OCI-M1 (cell line): ENCODE data around the gene TMEM41B.
"Not testable (repeated sequence)": the region's sequence is repeated elsewhere in the genome, so short reads cannot be mapped to it uniquely, and the experiment has no call there.

ENCODE experiments used
- DNase-seq: peaks from one replicate; lab custom pipeline; 2025; lab: John Stamatoyannopoulos, UW

Gene TMEM41B

DNA sequence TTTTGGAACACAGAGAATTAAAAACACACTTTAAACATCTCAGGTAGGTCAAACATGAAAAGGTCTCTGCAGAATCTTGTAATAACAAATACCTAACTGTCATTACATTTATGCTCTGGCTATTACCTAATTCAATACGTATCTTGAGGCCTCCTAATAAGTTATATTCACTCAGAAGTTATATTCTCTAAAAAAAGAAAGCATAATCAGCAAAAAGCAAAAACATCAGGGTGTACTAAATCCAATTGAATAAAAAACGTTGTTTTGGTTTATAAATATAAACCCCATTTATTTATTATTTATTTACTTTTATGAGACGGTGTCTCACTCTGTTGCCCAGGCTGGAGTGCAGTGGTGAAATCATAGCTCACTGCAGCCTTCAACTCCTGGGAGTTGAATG, 10.2 kb downstream of the TMEM41B start:
- no peak for DNase-seq

DNA sequence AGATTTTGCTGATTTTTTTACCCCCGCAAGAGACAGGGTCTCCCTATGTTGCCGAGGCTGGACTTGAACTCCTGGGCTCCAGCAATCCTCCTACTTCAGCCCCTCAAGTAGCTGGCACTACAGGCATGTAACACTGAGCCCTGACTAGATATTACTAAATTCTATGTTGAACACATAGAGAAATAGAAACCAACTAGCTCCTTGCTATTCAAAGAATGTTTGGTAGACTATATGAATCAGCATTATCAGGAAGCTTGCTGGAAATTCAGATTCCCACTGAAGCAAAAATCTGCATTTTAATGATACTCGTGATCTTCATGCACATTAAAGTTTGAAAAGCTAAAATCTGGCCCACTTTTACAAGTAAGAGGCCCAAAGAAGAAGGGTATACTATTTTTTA, 11.9 kb downstream of the TMEM41B start:
- DNase-seq: no peak

DNA sequence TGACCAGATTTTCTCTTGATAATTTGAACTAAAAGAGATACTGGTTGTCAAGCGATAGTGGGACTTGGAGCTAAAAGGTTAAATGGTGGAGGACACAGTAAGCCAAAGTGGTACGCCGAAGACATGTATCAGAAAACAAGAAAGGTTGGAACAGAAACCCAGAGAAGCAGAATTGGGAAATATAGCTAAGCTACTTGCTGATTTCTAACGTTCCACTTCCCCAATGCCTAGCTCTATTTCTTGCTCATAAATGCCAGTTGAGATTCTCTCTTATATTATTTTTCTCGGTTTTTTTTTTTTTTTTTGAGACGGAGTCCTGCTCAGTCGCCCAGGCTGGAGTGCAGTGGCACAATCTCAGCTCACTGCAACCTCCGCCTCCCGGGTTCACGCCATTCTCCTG, 12.7 kb downstream of the TMEM41B start:
- no peak for DNase-seq

DNA sequence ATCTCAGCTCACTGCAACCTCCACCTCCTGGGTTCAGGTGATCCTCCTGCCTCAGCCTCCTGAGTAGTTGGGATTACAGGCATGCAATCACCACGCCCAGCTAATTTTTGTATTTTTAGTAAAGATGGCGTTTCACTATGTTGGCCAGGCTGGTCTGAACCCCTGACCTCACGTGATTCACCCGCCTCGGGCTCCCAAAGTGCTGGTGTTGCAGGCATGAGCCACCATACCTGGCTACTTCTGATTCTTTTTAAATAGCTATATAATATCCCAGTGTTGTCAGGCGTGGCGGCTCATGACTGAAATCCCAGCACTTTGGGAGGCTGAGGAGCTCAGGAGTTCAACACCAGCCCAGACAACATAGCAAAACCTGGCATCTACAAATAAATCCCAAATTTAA, 20.7 kb downstream of the TMEM41B start:
- no peak for DNase-seq

DNA sequence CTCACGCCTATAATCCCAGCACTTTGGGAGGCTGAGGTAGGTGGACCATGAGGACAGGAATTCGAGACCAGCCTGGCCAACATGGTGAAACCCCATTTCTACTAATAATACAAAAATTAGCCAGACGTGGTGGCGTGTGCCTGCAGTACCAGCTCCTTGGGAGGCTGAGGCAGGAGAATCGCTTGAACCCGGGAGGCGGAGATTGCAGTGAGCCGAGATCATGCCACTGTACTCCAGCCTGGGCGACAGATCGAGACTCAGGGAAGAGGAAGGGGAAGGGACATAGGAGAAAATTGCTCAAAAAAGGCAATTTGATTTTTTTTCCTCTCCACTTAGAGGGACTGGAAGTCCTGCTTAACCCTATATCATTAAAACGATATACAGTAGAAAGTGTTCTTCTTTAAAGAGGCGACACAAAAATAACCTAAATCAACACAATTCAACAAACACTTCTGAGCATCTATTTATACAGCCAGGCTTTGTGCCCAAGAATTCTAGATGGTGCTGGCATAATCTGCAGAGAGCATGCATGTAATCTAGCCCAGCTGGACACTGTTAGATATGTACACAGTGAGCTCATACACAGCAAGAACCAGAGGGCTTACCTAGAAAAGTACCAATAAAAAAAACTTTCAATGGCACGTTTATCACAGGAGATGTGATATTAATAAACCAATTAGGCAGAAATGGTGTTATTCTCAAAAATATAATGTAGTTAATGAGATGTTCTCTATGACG, 28.4 kb downstream of the TMEM41B start:
- DNase-seq: no peak

DNA sequence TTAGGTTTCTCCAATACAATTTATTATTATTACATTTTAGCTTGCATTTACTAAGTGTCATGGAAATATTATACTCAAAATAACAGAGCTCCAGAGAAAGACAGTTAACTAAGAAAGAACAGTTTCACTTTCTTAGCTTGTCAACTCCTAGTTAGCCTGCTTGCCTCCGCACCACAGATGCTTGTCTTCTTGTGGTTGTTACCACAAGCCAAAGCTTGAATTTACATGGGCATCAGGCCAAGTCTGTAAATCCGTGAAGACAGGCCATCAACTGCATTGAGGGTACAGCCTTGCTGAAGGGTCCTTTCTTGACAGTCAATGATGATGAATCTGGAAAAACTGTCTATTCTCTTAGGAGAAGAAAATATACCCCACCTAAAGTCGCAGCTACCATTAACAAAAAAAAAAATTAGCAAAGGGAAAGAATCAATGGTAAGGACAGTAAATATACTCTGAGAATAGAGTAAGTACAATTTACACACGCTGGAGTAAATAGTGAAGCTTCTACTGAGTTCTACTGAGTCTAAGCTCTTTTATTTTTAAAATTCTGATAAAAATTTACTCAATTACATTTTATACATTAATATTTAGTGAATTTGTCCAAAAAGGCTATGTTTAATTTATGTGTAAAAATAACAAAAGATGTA, 33.6 kb downstream of the TMEM41B start:
- peak; percentile 93 for DNase-seq

DNA sequence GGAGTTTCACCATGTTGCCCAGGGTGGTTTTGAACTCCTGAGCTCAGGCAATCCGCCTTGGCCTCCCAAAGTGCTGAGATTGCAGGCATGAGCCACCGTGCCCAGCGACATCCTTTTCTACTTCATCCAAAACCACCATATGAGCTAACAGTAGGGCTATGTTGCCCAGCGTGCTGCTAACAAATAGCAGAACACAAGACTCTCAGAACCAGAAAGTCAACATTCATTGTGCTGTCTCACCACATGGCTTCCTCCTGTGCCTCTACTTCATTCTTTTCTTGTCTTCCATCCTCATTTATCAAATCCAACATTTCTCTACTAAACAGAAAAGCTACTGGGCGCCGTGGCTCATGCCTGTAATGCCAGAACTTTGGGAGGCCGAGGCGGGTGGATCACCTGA, 37.2 kb downstream of the TMEM41B start:
- no peak for DNase-seq

DNA sequence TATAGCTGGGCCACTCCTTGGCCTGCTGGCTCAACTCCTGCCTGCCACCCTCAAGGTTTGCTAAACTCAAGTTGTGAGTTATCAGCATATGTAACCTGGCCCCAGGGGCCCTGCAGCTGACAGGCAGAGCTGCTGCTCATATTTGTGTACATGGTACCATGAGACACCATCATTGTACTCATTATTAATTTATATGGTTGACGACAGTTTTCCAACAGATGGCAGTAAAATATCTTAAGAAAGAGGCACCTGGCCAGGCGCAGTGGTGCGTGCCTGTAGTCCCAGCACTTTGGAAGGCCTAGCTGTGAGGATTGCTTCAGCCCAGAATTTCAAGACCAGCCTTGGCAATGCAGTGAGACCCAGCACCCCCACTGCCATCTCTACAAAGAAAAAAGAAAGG, 37.8 kb downstream of the TMEM41B start:
- DNase-seq: peak; percentile 39

DNA sequence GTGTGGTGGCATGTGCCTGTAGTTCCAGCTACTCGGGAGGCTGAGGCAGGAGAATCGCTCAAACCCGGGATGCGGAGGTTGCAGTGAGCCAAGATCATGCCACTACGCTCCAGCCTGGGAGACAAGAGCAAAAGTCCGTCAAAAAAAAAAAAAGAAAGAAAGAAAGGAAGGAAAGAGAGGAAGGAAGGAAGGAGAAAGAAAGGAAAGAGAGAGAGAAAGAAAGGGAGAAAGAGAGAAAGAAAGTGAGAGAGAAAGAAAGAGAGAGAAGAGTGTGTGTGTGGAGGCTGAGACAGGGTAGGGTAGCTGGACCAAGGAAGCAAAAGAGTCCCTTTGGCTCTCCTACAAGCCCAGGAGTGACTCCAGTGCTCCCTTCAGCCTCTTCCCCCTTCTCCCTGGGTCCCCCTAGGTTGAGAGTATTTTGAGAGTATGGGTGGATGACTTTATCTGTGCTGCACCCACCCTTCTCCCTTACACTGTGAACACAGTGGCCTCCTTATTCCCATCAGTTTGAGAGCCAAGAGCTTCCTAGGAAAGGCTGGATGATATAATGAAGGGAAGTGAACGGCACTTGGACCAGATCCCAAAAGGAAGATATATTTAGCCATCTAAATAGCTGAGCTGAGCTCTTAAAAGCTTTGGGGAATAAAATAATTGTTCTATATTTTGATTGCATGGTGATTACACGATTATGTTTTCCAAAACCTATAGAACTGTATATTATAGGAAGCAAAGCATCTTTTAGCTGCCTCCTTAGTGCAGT, 39.7 kb downstream of the TMEM41B start:
- no peak for DNase-seq

DNA sequence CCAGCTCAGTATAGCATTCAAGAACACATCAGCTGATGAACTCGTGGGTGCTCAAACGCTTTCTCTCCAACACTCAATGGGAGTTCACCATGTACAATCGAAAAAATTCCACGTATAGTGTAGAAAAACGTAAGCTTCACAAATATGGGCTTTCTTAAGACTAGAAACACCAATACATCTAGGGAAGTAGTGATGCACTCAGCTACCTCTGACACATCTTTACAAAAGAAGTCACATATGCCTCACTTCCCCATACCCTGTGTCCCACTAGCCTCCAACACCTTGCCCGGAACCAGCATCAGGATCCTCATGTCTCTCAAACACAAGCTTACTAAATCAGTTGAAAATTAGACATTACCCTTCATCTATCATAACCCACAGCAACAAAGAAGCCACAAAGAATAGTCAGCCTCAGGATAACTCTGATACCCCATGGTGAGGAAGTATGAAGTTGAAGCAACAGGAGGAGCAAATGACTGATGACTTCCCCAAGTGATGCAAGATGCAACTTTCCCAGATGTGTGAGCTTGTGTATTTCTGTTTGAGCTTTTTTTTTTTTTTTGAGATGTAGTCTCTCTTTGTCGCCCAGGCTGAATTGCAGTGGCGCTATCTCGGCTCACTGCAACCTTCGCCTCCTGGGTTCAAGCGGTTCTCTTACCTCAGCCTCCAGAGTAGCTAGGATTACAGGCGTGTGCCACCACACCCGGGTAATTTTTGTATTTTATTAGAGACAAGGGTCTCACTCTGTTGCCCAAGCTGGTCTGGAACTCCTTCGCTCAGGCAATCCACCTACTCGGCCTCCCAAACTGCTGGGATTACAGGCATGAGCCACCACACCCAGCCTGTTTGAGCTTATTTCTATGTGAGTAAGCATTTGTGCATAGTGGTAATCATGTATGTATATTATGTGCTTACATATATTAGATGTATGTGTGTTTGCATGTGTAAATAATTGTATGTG, 40.7 kb downstream of the TMEM41B start:
- peak; percentile 32 for DNase-seq

DNA sequence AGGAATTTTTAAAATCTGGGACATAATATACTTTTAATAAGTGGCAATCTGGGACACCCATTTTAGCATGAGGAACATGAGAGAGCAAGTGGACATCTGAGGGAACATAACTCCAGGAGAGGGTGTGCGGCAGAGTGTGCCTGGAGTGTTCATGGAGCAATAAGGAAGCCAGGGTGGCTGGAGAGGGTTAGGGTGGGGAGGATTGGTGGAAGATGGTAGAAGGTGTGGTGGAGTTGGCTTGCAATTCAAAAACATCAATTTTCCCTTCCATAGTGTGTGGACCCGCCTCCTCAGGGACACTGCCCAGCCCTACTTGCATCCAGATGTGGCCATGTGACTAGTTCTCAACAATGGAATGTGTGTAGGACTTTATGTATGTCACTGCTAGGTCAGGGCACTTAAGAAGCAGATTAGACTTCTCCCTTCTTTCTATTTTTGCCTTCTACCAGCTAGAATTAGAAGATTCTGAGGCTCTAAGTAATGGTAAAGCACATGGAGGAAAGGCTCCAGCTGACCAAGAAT, 44.8 kb downstream of the TMEM41B start:
- no peak for DNase-seq

DNA sequence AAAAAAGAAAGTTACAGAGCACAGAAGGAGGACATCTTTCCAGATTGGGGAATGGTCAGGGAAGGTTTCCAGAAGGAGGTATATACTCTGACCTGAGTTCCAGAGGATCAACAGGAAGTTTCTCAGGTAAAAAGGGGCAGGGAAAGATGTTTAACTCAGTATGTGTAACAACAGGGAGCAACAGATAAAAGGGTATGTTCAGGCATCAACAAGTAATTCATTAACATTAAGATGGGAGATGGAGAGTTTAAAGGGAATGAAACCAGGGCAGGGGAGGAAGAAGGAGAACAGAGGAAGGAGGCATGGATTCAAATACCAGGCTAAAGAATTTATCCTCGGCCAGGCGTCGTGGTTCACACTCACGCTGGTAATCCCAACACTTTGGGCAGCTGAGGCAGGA, 46.7 kb downstream of the TMEM41B start:
- no peak for DNase-seq

DNA sequence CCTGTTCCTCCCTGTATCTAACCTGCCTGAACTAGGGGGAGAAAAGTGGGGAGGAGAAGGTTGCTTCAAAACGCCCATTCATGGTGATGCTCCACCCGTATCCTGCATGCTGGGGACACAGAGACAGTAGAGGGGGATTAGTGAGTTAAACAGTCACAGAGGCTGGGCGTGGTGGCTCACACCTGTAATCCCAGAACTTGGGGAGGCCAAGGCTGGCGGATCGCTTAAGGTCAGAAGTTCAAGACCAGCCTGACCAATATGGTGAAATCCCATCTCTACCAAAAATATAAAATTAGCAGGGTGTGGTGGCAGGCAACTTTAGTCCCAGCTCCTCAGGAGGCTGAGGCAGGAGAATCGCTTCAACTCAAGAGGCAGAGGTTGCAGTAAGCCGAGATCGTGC, 47.5 kb downstream of the TMEM41B start:
- DNase-seq: no peak

DNA sequence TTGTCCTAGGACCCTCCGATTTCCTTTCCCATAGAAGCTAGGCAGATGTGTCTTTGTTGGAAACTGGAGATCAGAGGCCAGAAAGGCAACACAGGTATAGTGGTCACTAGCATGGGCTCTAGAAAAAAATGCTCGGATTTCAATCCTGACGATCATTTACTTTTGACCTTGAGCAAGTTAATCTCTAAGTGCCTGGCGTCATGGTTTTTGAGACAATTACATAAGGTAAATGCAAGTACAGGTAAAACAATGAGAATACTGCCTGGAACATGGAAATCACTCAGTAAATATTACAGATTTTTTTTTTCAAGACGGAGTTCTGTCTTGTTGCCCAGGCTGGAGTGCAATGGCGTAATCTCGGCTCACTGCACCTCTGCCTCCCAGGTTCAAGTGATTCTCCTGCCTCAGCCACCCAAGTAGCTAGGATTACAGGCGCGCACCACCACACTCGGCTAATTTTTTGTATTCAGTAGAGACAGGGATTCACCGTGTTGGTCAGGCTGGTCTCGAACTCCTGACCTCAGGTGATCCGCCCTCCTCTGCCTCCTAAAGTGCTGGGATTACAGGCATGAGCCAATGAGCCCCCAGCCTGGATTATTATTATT, 48.2 kb downstream of the TMEM41B start:
- no peak for DNase-seq

DNA sequence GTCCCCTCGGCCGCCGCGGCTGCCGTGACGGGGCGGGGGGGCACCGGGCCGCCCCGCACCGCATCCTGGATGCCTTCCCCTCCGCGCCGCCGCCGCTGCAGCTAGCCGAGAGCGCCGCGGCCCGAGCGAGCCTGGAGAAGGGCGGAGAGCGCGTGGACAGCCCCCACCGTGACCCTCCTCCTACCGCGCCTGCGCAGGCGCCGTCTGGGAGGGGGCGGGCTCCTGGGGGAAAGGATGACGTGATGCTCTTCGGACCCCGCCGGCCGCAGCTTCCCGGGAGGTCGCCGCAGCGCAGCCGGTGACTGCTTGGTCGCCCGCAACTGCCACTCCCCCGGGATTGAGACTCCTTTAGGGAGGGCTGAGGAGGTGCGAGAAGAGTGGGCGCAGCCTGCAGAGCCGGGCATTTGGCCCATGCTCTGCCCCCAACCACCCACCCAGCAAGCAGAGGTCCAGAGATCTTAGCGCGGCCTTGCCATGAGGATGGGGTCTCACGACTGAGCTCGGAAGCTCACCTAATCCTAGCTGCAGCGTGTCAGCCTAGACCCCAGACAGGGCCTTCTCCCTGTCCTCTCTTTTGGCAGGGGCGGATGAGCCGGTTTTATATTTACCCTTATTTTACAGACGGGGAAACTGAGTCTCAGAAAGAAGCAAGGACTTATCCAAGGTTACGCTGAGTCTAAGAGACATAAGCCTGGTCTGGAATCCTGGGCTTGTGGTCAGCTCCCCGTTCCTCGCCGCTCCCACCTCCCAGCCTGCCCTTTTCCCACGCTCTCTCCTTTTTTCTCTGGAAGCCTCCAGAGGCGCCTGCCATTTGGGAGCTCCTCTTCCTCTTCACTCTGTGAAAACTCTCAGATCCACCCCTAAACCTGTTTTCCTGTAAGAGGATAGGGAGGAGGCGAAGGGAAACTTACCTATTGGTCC, 48.9 kb downstream of the TMEM41B start, which contains the start of gene DENND5A:
DENND5A (minus strand) TSS at position 140 of the 921 bp plus-strand sequence. CDS start 281 bp downstream, outside the sequence.
- peak; percentile 88 for DNase-seq

DNA sequence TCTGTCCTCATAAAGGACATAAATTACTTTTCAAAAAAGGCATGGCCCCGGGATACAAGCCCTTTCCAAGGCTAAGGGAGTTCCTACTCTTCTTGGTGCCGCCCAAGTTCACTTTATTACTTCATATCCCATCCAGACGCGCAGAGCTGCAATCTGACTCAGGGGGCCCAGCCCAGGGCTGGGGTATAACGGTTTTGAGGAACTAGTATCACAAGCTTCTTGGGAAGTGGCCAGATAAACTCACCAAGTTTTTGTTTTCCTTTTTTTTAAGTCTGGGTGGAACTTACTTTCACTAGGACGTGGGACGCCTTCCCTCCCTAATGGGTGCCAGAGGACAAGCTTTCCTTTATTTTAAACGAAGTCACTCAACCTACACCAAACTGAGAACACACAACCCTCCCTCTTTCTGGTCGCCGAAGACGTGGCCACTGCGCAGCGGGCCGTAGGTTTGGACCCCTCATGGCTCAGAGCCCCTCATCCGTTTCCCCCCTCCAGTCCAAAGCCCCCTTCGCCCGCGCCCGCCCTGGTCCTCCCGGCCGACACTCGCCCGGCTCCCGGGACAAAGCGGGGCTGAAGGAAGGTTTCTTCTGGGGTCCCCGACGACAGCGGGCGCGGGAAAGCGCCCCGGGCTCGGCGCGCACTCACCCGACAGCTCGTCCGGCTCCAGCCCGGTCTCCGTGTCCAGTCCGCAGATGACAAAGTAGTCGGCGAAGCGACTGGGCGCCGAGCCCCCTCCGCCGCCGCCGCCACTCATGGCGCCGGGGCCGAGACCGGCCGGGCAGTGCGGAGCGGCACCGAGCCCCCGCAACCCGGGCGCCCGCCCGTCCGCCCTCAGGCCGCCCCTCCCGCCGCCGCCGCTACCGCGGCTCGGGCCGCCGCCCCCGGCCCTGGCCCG, 49.8 kb downstream of the TMEM41B start:
- peak; percentile 94 for DNase-seq

DNA sequence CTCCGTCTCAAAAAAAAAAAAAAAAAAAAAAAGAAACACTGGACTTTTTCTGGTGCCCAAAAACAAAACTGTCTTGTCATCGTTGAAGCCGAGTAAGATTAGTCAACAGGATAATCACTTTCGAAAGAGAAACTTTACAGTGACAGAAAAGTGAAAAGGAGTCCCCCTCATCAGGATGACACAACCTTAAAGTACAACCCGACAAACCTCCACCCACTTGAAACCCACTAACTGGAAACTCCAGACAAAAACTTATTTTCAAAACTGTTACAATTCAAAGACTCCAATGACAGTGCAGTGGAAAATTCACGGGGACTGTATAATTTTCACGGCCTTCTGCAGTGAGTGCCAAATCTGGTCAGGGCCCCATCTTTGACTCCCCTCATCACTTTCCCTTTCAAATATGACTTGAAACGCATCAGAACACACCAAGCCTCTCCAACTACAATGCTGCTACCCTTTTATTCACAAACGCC, 50.5 kb downstream of the TMEM41B start:
- DNase-seq: peak; percentile 89

DNA sequence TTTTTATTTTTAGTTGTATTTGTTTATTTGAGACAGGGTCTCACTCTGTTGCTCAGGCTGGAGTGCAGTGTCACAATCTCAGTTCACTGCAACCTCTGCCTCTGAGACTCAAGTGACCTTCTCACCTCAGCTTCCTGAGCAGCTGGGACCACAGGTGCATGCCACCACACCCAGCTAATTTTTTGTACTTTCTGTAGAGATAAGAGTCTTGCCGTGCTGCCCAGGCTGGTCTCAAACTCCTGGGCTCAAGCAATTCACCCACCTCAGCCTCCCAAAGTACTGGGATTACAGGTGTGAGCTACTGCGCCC, 53.6 kb downstream of the TMEM41B start:
- DNase-seq: not testable (repeated sequence)
